ENCODE results near the gene IRX5.

The IRX5 gene

DNA sequence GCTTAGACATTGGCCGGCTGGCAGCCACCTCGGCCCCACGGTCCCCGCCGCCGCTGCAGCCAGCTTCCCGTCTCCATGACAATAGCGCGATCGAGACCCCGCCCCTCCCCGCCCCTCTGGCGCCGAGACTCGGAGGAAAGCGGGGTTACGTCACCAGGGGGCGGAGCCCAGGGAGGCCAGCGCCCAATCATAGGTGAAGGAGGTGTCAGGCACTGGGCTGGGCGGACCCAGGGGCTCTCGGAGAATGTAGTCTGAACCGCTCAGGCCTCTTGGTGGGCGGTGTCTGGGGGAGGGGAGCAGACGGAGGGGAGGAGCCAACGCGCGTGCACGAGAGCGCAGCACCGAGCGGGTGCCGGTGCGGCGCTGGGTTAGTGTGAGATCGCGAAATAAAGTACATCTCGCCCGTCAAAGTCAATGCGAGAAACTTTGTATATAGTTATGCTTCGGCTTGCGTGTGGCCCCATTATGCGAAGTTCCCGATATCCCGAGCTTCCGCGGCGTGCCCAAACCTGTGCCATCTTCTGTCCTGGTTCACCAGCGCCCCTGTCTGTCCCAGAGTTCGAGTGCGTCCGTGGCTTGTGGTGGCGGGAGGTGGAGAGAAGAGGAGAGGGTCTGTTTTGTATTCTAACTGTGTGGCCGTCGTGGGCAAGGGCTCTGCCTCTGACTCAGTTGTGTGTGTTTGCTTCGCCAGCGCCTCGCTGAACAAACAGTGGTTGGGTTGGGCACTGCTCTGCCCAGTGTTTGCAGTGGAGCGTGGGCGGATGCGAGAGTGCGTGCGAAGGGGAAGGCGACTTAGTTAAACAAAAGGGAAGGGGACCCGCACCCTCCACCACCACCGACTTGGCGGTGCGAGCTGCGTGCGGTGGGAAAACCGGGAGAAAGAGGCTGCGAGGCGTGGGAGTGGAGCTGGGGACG, 1.3 kb upstream of the IRX5 start:
- Histone ChIP-seq H3K27ac (peak overlapping the region; percentile 59), H3K4me1 (peaks cover 3% of the 10 kb centered on the region), H2AFZ (peak overlapping the region; percentile 77), H3K9me3 (ENCODE audit: control insufficient read depth, low read length) (no peaks in the 10 kb centered on the region), H3K27me3 (ENCODE audit: control insufficient read depth, insufficient read depth, low read length) (no peaks in the 10 kb centered on the region), H3K4me2 (ENCODE audit: low read length) (peak overlapping the region; percentile 94), H3K9ac (no peak overlapping the region), H3K4me3 (ENCODE audit: low read depth, low read length) (peak overlapping the region; percentile 75), H3K79me2 (no peaks in the 10 kb centered on the region), H3K36me3 (ENCODE audit: control insufficient read depth, insufficient read depth, low read length) (no peaks in the 10 kb centered on the region)
- TF ChIP-seq CTCF (IDR thresholded peaks at IDR 0.05): no peak

DNA sequence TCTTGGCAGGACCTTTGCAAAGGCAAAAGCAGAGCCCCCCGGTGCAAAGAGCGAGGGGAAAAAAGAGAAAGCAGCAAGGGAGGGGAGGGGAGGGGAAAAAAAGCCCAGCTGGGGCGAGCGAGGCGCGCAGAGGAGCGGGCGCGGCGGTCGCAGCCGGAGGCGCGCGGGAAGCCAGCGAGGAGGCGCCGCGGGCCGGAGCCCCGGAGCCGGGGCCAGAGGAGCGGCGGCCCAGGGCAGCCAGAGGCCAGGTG, 129 bp downstream of the IRX5 start:
- no peak overlapping the region for H3K9ac ChIP-seq
- H3K4me2 ChIP-seq (ENCODE audit: low read length): peak overlapping the region; percentile 94
- no peak for TF ChIP-seq CTCF (IDR thresholded peaks at IDR 0.05)
- H3K27me3 ChIP-seq (ENCODE audit: control insufficient read depth, insufficient read depth, low read length): peaks cover 4% of the 10 kb centered on the region
- H3K36me3 ChIP-seq (ENCODE audit: control insufficient read depth, insufficient read depth, low read length): no peaks in the 10 kb centered on the region
- peaks cover 3% of the 10 kb centered on the region for H3K4me1 ChIP-seq
- H3K4me3 ChIP-seq (ENCODE audit: low read depth, low read length): peak overlapping the region; percentile 59
- no peaks in the 10 kb centered on the region for H3K79me2 ChIP-seq
- no peaks in the 10 kb centered on the region for H3K9me3 ChIP-seq (ENCODE audit: control insufficient read depth, low read length)
- peak overlapping the region; percentile 76 for H2AFZ ChIP-seq
- no peak overlapping the region for H3K27ac ChIP-seq

- peaks cover 4% of the 10 kb centered on the region for H3K27me3 ChIP-seq (ENCODE audit: control insufficient read depth, insufficient read depth, low read length)
- peak overlapping the region; percentile 70 for H3K4me2 ChIP-seq (ENCODE audit: low read length)
- peaks cover 3% of the 10 kb centered on the region for H3K4me1 ChIP-seq
- no peak overlapping the region for H3K27ac ChIP-seq
- no peaks in the 10 kb centered on the region for H3K79me2 ChIP-seq
- peak overlapping the region; percentile 44 for H3K4me3 ChIP-seq (ENCODE audit: low read depth, low read length)
- TF ChIP-seq CTCF (IDR thresholded peaks at IDR 0.05): no peak
- peak overlapping the region; percentile 82 for H2AFZ ChIP-seq
- no peaks in the 10 kb centered on the region for H3K36me3 ChIP-seq (ENCODE audit: control insufficient read depth, insufficient read depth, low read length)
- H3K9ac ChIP-seq: no peak overlapping the region
- H3K9me3 ChIP-seq (ENCODE audit: control insufficient read depth, low read length): no peaks in the 10 kb centered on the region
These were observed 702 bp downstream of the IRX5 start for GRCh38 chr16:54931120-54932014.

DNA sequence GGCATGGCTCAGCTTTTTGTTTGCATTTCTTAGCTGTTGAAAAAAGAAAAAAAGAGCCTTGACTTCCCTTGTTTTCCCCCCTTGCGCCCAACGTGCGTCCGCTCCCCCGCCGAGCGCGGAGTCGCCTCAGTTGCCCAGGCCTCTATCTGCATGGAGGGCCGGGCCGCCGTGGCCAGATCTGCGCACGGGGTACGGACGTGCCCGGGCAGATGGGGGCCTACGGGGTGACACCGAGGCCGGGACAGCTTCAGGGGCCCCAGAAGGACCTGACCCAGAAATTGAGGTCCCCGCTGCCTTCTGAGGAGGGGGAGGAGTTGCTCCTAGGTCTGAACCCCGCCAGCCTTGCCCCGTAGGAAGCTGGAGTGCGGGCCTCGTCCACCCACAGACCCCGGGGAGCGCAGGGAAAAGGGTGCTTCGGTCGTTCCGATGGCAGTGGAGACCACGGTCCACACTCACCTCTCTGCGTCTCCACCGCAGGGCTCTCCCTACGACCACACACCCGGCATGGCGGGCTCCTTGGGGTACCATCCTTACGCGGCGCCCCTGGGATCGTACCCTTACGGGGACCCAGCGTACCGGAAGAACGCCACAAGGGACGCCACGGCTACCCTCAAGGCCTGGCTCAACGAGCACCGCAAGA, 1.5 kb downstream of the IRX5 start:
- no peak overlapping the region for H3K9ac ChIP-seq
- H3K4me1 ChIP-seq: peaks cover 3% of the 10 kb centered on the region
- no peak overlapping the region for H3K4me3 ChIP-seq (ENCODE audit: low read depth, low read length)

More for the DNA sequence above, 1.5 kb downstream of the IRX5 start:
- Histone ChIP-seq H3K4me2 (ENCODE audit: low read length) (peak overlapping the region; percentile 70), H3K9me3 (ENCODE audit: control insufficient read depth, low read length) (no peaks in the 10 kb centered on the region), H3K36me3 (ENCODE audit: control insufficient read depth, insufficient read depth, low read length) (no peaks in the 10 kb centered on the region), H3K27me3 (ENCODE audit: control insufficient read depth, insufficient read depth, low read length) (peaks cover 4% of the 10 kb centered on the region), H3K27ac (no peak overlapping the region), H2AFZ (no peak overlapping the region), H3K79me2 (no peaks in the 10 kb centered on the region)
- TF ChIP-seq CTCF (IDR thresholded peaks at IDR 0.05): no peak

All from parathyroid adenoma (tissue), 2 donors.